ENCODE results near the gene STAG3. TPM values are rescaled to one million over a fixed set of nuclear protein-coding genes. Genes with fewer than 3 reads are reported as not detected.
A peak's percentile ranks its signal among the peaks of the same experiment; 100 is the strongest.

STAG3 gene
- total and polyA plus RNA-seq, 2 donors (not counting 1 experiment from before 2014, with no cell fraction given) = 24.8 to 33.4 TPM

DNA sequence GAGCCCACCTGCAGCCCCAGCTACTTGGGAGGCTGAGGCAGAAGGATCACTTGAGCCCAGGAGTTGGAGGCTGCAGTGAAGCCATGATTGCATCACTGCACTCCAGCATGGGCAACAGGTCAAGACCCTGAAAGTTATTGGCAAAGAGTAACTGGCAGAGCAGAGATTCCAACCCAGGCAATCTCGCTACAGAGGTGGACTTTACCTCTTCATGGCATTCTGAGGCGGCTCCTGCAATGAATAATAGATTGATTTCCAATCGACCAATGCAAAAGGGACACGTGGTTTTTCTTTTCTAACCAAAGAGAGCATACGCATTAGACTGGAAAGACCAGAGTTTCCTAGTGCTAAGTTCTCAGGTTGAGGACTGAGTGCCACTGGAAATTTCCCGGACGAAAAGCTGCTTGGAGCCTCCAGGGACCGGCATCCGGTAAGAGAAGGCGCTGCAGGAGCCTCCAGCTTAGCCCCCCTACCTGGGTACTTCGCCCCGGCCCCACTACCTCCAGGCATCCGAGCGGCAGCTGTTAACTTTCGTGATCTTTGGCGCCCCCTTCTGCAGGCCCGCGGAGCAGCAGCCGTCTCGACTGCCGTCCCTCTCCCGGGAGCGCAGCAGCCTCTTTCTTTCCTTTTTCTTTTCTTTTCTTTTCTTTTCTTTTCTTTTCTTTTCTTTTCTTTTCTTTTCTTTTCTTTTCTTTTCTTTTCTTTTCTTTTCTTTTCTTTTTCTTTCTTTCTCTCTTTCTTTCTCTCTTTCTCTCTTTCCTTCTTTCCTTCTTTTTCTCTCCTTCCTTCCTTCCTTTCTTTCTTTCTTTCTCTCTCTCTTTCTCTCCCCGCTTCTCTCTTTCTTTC, 46.9 kb upstream of the STAG3 start:
- H3K27me3 ChIP-seq (replicated peaks in 1 of 4; ENCODE audit: control extremely low read depth in 1 of 4, control insufficient read depth in 3 of 4, insufficient read depth in 4 of 4, low read length in 3 of 4) = no peaks in the 10 kb centered on the region
- Mint-ChIP-seq H3K27ac (no peak overlapping the region), H3K9me3 (ENCODE audit: insufficient read depth) (no peaks in the 10 kb centered on the region), H3K4me1 (peaks cover 23% of the 10 kb centered on the region), H3K27me3 (no peaks in the 10 kb centered on the region), H3K4me3 (no peak overlapping the region)
- TF ChIP-seq, protein P1, sequence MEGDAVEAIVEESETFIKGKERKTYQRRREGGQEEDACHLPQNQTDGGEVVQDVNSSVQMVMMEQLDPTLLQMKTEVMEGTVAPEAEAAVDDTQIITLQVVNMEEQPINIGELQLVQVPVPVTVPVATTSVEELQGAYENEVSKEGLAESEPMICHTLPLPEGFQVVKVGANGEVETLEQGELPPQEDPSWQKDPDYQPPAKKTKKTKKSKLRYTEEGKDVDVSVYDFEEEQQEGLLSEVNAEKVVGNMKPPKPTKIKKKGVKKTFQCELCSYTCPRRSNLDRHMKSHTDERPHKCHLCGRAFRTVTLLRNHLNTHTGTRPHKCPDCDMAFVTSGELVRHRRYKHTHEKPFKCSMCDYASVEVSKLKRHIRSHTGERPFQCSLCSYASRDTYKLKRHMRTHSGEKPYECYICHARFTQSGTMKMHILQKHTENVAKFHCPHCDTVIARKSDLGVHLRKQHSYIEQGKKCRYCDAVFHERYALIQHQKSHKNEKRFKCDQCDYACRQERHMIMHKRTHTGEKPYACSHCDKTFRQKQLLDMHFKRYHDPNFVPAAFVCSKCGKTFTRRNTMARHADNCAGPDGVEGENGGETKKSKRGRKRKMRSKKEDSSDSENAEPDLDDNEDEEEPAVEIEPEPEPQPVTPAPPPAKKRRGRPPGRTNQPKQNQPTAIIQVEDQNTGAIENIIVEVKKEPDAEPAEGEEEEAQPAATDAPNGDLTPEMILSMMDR (IDR thresholded peaks at IDR 0.05) = peak; percentile 98
- no peak for TF ChIP-seq EZH2 (IDR thresholded peaks at IDR 0.05; ENCODE audit: borderline replicate concordance, insufficient read depth, low read depth, low read length, poor library complexity, severe bottlenecking)
- peak overlapping the region; percentile 57 for H2AFZ ChIP-seq (ENCODE audit: insufficient read depth, low read depth, low read length, poor library complexity, severe bottlenecking)
- intact Hi-C loops (cut with micrococcal nuclease) = loop anchor here (2.0 kb wide), 2 partner anchors 140 to 218 kb away; no protein-coding TSS in a partner anchor
- DNase-seq = peak; percentile 85
- H4K20me1 ChIP-seq (ENCODE audit: control insufficient read depth, insufficient read depth, low read length, poor library complexity, severe bottlenecking) = no peaks in the 10 kb centered on the region
- peaks cover 15 to 27% of the 10 kb centered on the region in 2 donors for H3K4me1 ChIP-seq (ENCODE audit: control insufficient read depth in 2 of 2, insufficient read depth in 2 of 2, low read length in 2 of 2)
- no peak overlapping the region for H3K27ac ChIP-seq (ENCODE audit: low read length in 2 of 2)
- H3K79me2 ChIP-seq (ENCODE audit: control insufficient read depth, insufficient read depth, low read length) = peaks cover 5% of the 10 kb centered on the region
- WGBS (ENCODE audit: insufficient coverage) = 16% methylated on average over 24 of the region's 24 CpGs
- POLR2A ChIA-PET = interaction anchor here (0.9 kb wide), 2 partner anchors 29 to 47 kb away, joined by 3 to 6 read pairs; partner anchors contain the start of genes GPC2 and STAG3
- H3K36me3 ChIP-seq (replicated peaks in 1 of 2; ENCODE audit: control extremely low read depth in 1 of 2, control insufficient read depth in 1 of 2, extremely low read depth in 1 of 2, insufficient read depth in 2 of 2, low read length in 1 of 2) = no peaks in the 10 kb centered on the region
- CTCF ChIA-PET = interaction anchor here (0.6 to 6.6 kb wide), 33 partner anchors 8 to 604 kb away, joined by 3 to 52 read pairs (median 4); partner anchors contain the start of genes AP4M1, GPC2, LAMTOR4 and MCM7
- no peak overlapping the region for H3K9ac ChIP-seq (ENCODE audit: low read length)
- H3K4me2 ChIP-seq (replicated peaks; ENCODE audit: low read depth, low read length, poor library complexity, severe bottlenecking) = peak overlapping the region; percentile 56
- peak; percentile 19 for ATAC-seq (ENCODE audit: low read depth)
- H3K9me3 ChIP-seq (ENCODE audit: control extremely low read depth in 1 of 3, control insufficient read depth in 2 of 3, insufficient read depth in 1 of 3, low read length in 2 of 3) = no peaks in the 10 kb centered on the region
- H3K4me3 ChIP-seq (ENCODE audit: control extremely low read depth in 1 of 5, extremely low read depth in 1 of 5, insufficient read depth in 1 of 5, low read depth in 2 of 5, low read length in 4 of 5) = no peak overlapping the region
